Measurements from ENCODE around the gene DUOX1.

DNA sequence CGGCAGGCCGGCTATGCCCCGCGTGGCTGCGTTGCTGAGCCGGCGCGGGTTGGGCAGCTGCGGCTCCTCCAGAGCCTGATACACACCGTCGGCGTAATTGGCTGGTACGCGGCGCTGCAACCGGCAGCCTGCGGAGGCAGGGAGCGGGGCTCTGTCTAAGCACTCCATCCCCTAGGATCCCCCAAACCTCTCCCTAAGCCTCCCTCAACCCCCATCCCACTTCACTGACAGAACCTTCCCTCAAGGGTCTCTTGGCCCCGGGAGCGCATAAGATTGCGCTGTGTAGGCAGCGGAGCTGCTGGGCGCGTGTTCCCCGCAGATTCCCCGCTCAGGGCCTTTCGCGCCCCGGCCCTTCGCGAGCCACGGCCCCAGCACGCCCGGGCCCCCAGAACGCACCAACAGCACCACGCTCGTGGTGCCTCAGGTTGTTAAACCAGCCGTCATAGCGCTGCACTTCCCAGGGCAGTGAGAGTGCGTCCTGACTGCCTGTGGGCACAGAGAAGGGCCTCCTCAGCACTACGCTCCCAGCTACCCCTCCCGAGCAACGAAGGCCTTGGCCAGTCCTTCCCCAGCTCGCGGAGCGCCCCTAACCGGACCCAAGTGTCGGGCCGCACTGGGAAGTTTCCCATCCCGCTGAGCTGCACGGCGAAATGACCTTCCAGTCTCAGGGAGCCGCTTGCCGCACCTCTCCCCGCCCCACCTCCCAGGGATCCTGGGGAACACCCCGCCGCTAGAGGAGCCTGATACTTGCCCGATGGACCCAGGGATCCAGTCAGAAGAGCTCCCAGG is 17.0 kb upstream of the DUOX1 start:
- TF ChIP-seq, protein P1, sequence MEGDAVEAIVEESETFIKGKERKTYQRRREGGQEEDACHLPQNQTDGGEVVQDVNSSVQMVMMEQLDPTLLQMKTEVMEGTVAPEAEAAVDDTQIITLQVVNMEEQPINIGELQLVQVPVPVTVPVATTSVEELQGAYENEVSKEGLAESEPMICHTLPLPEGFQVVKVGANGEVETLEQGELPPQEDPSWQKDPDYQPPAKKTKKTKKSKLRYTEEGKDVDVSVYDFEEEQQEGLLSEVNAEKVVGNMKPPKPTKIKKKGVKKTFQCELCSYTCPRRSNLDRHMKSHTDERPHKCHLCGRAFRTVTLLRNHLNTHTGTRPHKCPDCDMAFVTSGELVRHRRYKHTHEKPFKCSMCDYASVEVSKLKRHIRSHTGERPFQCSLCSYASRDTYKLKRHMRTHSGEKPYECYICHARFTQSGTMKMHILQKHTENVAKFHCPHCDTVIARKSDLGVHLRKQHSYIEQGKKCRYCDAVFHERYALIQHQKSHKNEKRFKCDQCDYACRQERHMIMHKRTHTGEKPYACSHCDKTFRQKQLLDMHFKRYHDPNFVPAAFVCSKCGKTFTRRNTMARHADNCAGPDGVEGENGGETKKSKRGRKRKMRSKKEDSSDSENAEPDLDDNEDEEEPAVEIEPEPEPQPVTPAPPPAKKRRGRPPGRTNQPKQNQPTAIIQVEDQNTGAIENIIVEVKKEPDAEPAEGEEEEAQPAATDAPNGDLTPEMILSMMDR (IDR thresholded peaks at IDR 0.05; ENCODE audit: low read depth, low read length), result no peak
- TF ChIP-seq EZH2phosphoT487 (IDR thresholded peaks at IDR 0.05; ENCODE audit: low read depth), result no peak
